Fibroblast of lung (primary cell): Measurements from ENCODE around the gene APBB2. TPM values are rescaled to one million over a fixed set of nuclear protein-coding genes. Genes with fewer than 3 reads are reported as not detected.
A peak's percentile ranks its signal among the peaks of the same experiment; 100 is the strongest.

Experiments used
- DNase-seq, 2 donors: peaks; one replicate each; pipeline versions ENCODE4 v3.0.0 to v3.0.0-alpha.2; 2010; ENCODE audit warnings: low read depth in 2 of 2
- H2AFZ ChIP-seq: 2 replicates; pipeline ENCODE4 v1.5.1; 2012; ENCODE audit warnings: low read length, control low read depth, inconsistent platforms
- H3K27ac ChIP-seq: 2 replicates; pipeline ENCODE4 v1.5.1; 2011; ENCODE audit warnings: low read length, control low read depth; ENCODE audit not compliant: insufficient read depth
- H3K27me3 ChIP-seq: 2 replicates; pipeline ENCODE4 v1.5.1; 2011; ENCODE audit warnings: mild to moderate bottlenecking, low read length; ENCODE audit not compliant: control insufficient read depth, insufficient read depth
- H3K36me3 ChIP-seq: 2 replicates; pipeline ENCODE4 v1.5.1; 2011; ENCODE audit warnings: low read length; ENCODE audit not compliant: control insufficient read depth, insufficient read depth
- H3K4me1 ChIP-seq: 2 replicates; pipeline ENCODE4 v1.5.1; 2011; ENCODE audit warnings: low read length; ENCODE audit not compliant: control insufficient read depth, insufficient read depth; ENCODE audit errors: extremely low read depth
- H3K4me2 ChIP-seq: 2 replicates; pipeline ENCODE4 v1.5.1; 2011; ENCODE audit warnings: low read length, control low read depth; ENCODE audit not compliant: insufficient read depth; ENCODE audit errors: extremely low read depth
- H3K4me3 ChIP-seq, 4 experiments: fragments of 200-600 bp in 1 of 4; sonication (generic) in 1 of 4; replicated peaks in 1 of 4; 2 replicates each; pipeline ENCODE4 v1.5.1; 2011 to 2016; ENCODE audit warnings: low read length in 4 of 4, low read depth in 3 of 4, mild to moderate bottlenecking in 3 of 4, control low read depth in 2 of 4, inconsistent platforms in 1 of 4, mixed read lengths in 1 of 4; ENCODE audit not compliant: insufficient read depth in 1 of 4; ENCODE audit errors: control extremely low read depth in 1 of 4
- H3K79me2 ChIP-seq: 2 replicates; pipeline ENCODE4 v1.5.1; 2012; ENCODE audit warnings: mild to moderate bottlenecking, low read length, inconsistent platforms; ENCODE audit not compliant: control insufficient read depth, insufficient read depth
- H3K9ac ChIP-seq: 2 replicates; pipeline ENCODE4 v1.5.1; 2011; ENCODE audit warnings: mild to moderate bottlenecking, low read length, control low read depth; ENCODE audit not compliant: insufficient read depth
- H3K9me3 ChIP-seq: 2 replicates; pipeline ENCODE4 v1.5.1; 2012; ENCODE audit warnings: low read depth, low read length; ENCODE audit not compliant: control insufficient read depth, insufficient read depth
- H4K20me1 ChIP-seq: 2 replicates; pipeline ENCODE4 v1.5.1; 2011; ENCODE audit warnings: low read length; ENCODE audit not compliant: control insufficient read depth, insufficient read depth; ENCODE audit errors: extremely low read depth
- EZH2 ChIP-seq: IDR thresholded peaks from 2 replicates; pipeline ENCODE4 v1.5.1; 2012; ENCODE audit warnings: low read length, control low read depth, mild to moderate bottlenecking; ENCODE audit errors: missing control alignments
- polyA plus RNA-seq, 2 donors: library from polyadenylated mRNA; depleted of rRNA in 1 of 2; stranded (reverse) in 1 of 2; unstranded in 1 of 2; fragments of >200 nt; gene quantifications; 2 replicates each; pipeline ENCODE4 v1.2.1, GENCODE V29; 2011 to 2012; ENCODE audit warnings: missing spikeins in 1 of 2
- total RNA-seq: library from RNA; depleted of rRNA; stranded (reverse); fragments of >200 nt; gene quantifications from 2 replicates; pipeline ENCODE4 v1.2.1, GENCODE V29; 2014
- TF ChIP-seq, protein P1 (sequence below), 2 donors: IDR thresholded peaks in 1 of 2; conservative IDR thresholded peaks in 1 of 2; 1 replicate in 1 of 2; 2 replicates in 1 of 2; pipeline ENCODE4 v1.5.1; 2011 to 2012; ENCODE audit warnings: low read length in 2 of 2, control low read depth in 1 of 2, inconsistent platforms in 1 of 2, low read depth in 1 of 2, mild to moderate bottlenecking in 1 of 2

APBB2 gene
- total and polyA plus RNA-seq, 2 donors (not counting 1 experiment from before 2014, with no cell fraction given) = 25.1 to 29.8 TPM

- peak overlapping the region; percentile 18 for H3K9ac ChIP-seq
- H3K27me3 ChIP-seq = no peaks in the 10 kb centered on the region
- peak overlapping the region; percentile 75 for H2AFZ ChIP-seq
- H4K20me1 ChIP-seq = no peaks in the 10 kb centered on the region
- peaks cover 5% of the 10 kb centered on the region for H3K4me1 ChIP-seq
- no peaks in the 10 kb centered on the region for H3K9me3 ChIP-seq
- DNase-seq = no peak
- no peaks in the 10 kb centered on the region for H3K36me3 ChIP-seq
- H3K79me2 ChIP-seq = peaks cover 24% of the 10 kb centered on the region
- peak overlapping the region; percentile 70 for H3K4me2 ChIP-seq
- TF ChIP-seq, protein P1, sequence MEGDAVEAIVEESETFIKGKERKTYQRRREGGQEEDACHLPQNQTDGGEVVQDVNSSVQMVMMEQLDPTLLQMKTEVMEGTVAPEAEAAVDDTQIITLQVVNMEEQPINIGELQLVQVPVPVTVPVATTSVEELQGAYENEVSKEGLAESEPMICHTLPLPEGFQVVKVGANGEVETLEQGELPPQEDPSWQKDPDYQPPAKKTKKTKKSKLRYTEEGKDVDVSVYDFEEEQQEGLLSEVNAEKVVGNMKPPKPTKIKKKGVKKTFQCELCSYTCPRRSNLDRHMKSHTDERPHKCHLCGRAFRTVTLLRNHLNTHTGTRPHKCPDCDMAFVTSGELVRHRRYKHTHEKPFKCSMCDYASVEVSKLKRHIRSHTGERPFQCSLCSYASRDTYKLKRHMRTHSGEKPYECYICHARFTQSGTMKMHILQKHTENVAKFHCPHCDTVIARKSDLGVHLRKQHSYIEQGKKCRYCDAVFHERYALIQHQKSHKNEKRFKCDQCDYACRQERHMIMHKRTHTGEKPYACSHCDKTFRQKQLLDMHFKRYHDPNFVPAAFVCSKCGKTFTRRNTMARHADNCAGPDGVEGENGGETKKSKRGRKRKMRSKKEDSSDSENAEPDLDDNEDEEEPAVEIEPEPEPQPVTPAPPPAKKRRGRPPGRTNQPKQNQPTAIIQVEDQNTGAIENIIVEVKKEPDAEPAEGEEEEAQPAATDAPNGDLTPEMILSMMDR (conservative IDR thresholded peaks at IDR 0.05 in 1 of 2, IDR thresholded peaks at IDR 0.05 in 1 of 2; ENCODE audit: low read depth in 1 of 2, low read length in 2 of 2) = no peak
- no peak for TF ChIP-seq EZH2
- H3K4me3 ChIP-seq = peak overlapping the region; percentile 33 to 72 (median 53)
- H3K27ac ChIP-seq = no peak overlapping the region
Observed at GRCh38 chr4:41215969-41216293, 1.6 kb upstream of the APBB2 start.

DNA sequence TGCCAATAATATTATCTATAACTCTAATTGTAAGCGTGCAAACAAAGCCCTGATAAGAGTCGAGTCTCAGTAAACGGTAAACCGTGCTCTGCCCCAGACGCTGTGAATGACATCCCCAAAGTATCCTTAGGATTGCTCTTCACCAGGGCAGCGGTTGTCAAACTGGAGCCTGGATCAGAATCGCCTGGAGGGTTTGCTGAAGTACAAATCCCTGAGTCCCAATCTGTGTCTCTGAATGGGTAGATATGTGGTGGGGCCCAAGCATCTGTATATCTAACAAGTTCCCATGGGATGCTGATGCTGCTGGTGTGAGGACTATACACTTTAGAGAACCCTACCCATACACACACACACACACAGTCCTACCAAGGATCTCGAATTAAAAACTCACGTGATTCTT, 813 bp upstream of the APBB2 start:
- TF ChIP-seq, protein P1 (conservative IDR thresholded peaks at IDR 0.05 in 1 of 2, IDR thresholded peaks at IDR 0.05 in 1 of 2; ENCODE audit: low read depth in 1 of 2, low read length in 2 of 2) = no peak
- TF ChIP-seq EZH2 = no peak
- peaks cover 5% of the 10 kb centered on the region for H3K4me1 ChIP-seq
- no peaks in the 10 kb centered on the region for H3K27me3 ChIP-seq
- H3K9me3 ChIP-seq = no peaks in the 10 kb centered on the region
- H3K4me3 ChIP-seq = no peak overlapping the region
- H3K36me3 ChIP-seq = no peaks in the 10 kb centered on the region
- H2AFZ ChIP-seq = no peak overlapping the region
- no peak overlapping the region for H3K27ac ChIP-seq
- no peak for DNase-seq
- no peak overlapping the region for H3K9ac ChIP-seq
- H4K20me1 ChIP-seq = no peaks in the 10 kb centered on the region
- peaks cover 29% of the 10 kb centered on the region for H3K79me2 ChIP-seq
- H3K4me2 ChIP-seq = no peak overlapping the region

GRCh38 chr4:41214825-41215146, 444 bp upstream of the APBB2 start:
- Histone ChIP-seq H3K9me3 (no peaks in the 10 kb centered on the region), H3K4me3 (peak overlapping the region in 1 of 4 experiments; percentile 8), H3K27me3 (no peaks in the 10 kb centered on the region), H3K4me1 (peaks cover 5% of the 10 kb centered on the region), H3K79me2 (peaks cover 33% of the 10 kb centered on the region), H3K4me2 (peak overlapping the region; percentile 19), H3K9ac (no peak overlapping the region), H3K27ac (no peak overlapping the region), H4K20me1 (no peaks in the 10 kb centered on the region), H3K36me3 (no peaks in the 10 kb centered on the region), H2AFZ (peak overlapping the region; percentile 79)
- TF ChIP-seq, protein P1 (conservative IDR thresholded peaks at IDR 0.05 in 1 of 2, IDR thresholded peaks at IDR 0.05 in 1 of 2; ENCODE audit: low read depth in 1 of 2, low read length in 2 of 2) = peak in 1 of 2 donors; percentile 9
- TF ChIP-seq EZH2 = no peak
- DNase-seq = no peak
